Measurements from ENCODE around the gene ATP8B1.

The ATP8B1 gene

GRCh38 chr18:57666818-57667497 lies 136.2 kb downstream of the ATP8B1 start:
- H3K4me2 ChIP-seq (ENCODE audit: low read depth, low read length, poor library complexity, severe bottlenecking): no peak overlapping the region
- no peaks in the 10 kb centered on the region for H3K9me2 ChIP-seq (replicated peaks; ENCODE audit: low read depth, low read length)
- H3K79me2 ChIP-seq (ENCODE audit: insufficient read depth, low read length): no peaks in the 10 kb centered on the region
- no peaks in the 10 kb centered on the region for H4K20me1 ChIP-seq (ENCODE audit: insufficient read depth, low read length, poor library complexity, severe bottlenecking)
- H3K36me3 ChIP-seq (ENCODE audit: insufficient read depth, low read length): no peaks in the 10 kb centered on the region
- no peaks in the 10 kb centered on the region for H3F3A ChIP-seq (ENCODE audit: low read depth)
- H3K4me1 ChIP-seq (ENCODE audit: insufficient read depth, low read length, poor library complexity, severe bottlenecking): no peaks in the 10 kb centered on the region
- TF ChIP-seq CTCF (conservative IDR thresholded peaks at IDR 0.05; ENCODE audit: low read length): no peak
- TF ChIP-seq EZH2phosphoT487 (IDR thresholded peaks at IDR 0.05; ENCODE audit: borderline replicate concordance): no peak
- no peaks in the 10 kb centered on the region for H3K27me3 ChIP-seq (ENCODE audit: insufficient read depth, low read length, poor library complexity, severe bottlenecking)
- no peak overlapping the region for H2AFZ ChIP-seq (ENCODE audit: low read length)
- no peak overlapping the region for H3K9ac ChIP-seq (ENCODE audit: low read depth, low read length, poor library complexity, severe bottlenecking)
- no peaks in the 10 kb centered on the region for H3K9me3 ChIP-seq (ENCODE audit: insufficient read depth, low read depth, low read length)
- no peak overlapping the region for H3K4me3 ChIP-seq (ENCODE audit: low read length, poor library complexity, severe bottlenecking)

- TF ChIP-seq CTCF (conservative IDR thresholded peaks at IDR 0.05; ENCODE audit: low read length) (no peak), EZH2phosphoT487 (IDR thresholded peaks at IDR 0.05; ENCODE audit: borderline replicate concordance) (no peak)
These were observed 138.4 kb downstream of the ATP8B1 start for GRCh38 chr18:57664568-57665165.

GRCh38 chr18:57660961-57661360 lies 142.2 kb downstream of the ATP8B1 start:
- no peaks in the 10 kb centered on the region for H3K27me3 ChIP-seq (ENCODE audit: insufficient read depth, low read length, poor library complexity, severe bottlenecking)

More at GRCh38 chr18:57664568-57665165, 138.4 kb downstream of the ATP8B1 start:
- no peaks in the 10 kb centered on the region for H3F3A ChIP-seq (ENCODE audit: low read depth)
- no peaks in the 10 kb centered on the region for H3K79me2 ChIP-seq (ENCODE audit: insufficient read depth, low read length)
- no peak overlapping the region for H3K4me3 ChIP-seq (ENCODE audit: low read length, poor library complexity, severe bottlenecking)
- no peak overlapping the region for H3K4me2 ChIP-seq (ENCODE audit: low read depth, low read length, poor library complexity, severe bottlenecking)
- no peaks in the 10 kb centered on the region for H3K4me1 ChIP-seq (ENCODE audit: insufficient read depth, low read length, poor library complexity, severe bottlenecking)
- H3K9me2 ChIP-seq (replicated peaks; ENCODE audit: low read depth, low read length): no peaks in the 10 kb centered on the region
- no peaks in the 10 kb centered on the region for H4K20me1 ChIP-seq (ENCODE audit: insufficient read depth, low read length, poor library complexity, severe bottlenecking)
- H3K36me3 ChIP-seq (ENCODE audit: insufficient read depth, low read length): no peaks in the 10 kb centered on the region
- no peak overlapping the region for H2AFZ ChIP-seq (ENCODE audit: low read length)
- H3K9ac ChIP-seq (ENCODE audit: low read depth, low read length, poor library complexity, severe bottlenecking): no peak overlapping the region
- H3K27me3 ChIP-seq (ENCODE audit: insufficient read depth, low read length, poor library complexity, severe bottlenecking): no peaks in the 10 kb centered on the region
- no peaks in the 10 kb centered on the region for H3K9me3 ChIP-seq (ENCODE audit: insufficient read depth, low read depth, low read length)

More at GRCh38 chr18:57660961-57661360, 142.2 kb downstream of the ATP8B1 start:
- Histone ChIP-seq H3F3A (ENCODE audit: low read depth) (no peaks in the 10 kb centered on the region), H3K9me3 (ENCODE audit: insufficient read depth, low read depth, low read length) (0 out of 2 replicates have a peak, but pooled peaks cover under 1% of the 10 kb centered on the region), H2AFZ (ENCODE audit: low read length) (no peak overlapping the region), H3K79me2 (ENCODE audit: insufficient read depth, low read length) (no peaks in the 10 kb centered on the region), H4K20me1 (ENCODE audit: insufficient read depth, low read length, poor library complexity, severe bottlenecking) (no peaks in the 10 kb centered on the region), H3K4me3 (ENCODE audit: low read length, poor library complexity, severe bottlenecking) (no peak overlapping the region), H3K4me2 (ENCODE audit: low read depth, low read length, poor library complexity, severe bottlenecking) (no peak overlapping the region), H3K9me2 (replicated peaks; ENCODE audit: low read depth, low read length) (no peaks in the 10 kb centered on the region), H3K9ac (ENCODE audit: low read depth, low read length, poor library complexity, severe bottlenecking) (no peak overlapping the region), H3K36me3 (ENCODE audit: insufficient read depth, low read length) (no peaks in the 10 kb centered on the region), H3K4me1 (ENCODE audit: insufficient read depth, low read length, poor library complexity, severe bottlenecking) (no peaks in the 10 kb centered on the region)
- TF ChIP-seq CTCF (conservative IDR thresholded peaks at IDR 0.05; ENCODE audit: low read length) (no peak), EZH2phosphoT487 (IDR thresholded peaks at IDR 0.05; ENCODE audit: borderline replicate concordance) (no peak)

All from Loucy (cell line).